ENCODE data around the gene RNU2-1.

GRCh38 chr17:43216762-43217613 lies 16.8 kb downstream of the RNU2-1 start:
- no peak for TF ChIP-seq CTCF (IDR thresholded peaks at IDR 0.05)
- TF ChIP-seq POLR2A (IDR thresholded peaks at IDR 0.05), result no peak

Measured in tibial nerve (tissue), 3 donors.